HepG2 (cell line): Measurements from ENCODE around the gene TPRG1. TPM values are rescaled to one million over a fixed set of nuclear protein-coding genes. Genes with fewer than 3 reads are reported as not detected.

Experiments used
- ATAC-seq: fragments of 200-7000 bp; cut with Tn5 transposase; 3 replicates; pipeline ENCODE4 v1.9.1; 2020; ENCODE audit warnings: mild to moderate bottlenecking, moderate library complexity
- BruUV-seq: library from RNA; stranded (reverse); fragments of 400-500 nt; replicated peaks from 2 replicates; lab custom pipeline; 2021; lab: Mats Ljungman, UMichigan
- CTCF ChIA-PET: fragments of 300-600 bp; formaldehyde crosslinking; extraction: SDS; loops from one replicate; lab custom pipeline; 2021; ENCODE audit warnings: low total read pairs, inconsistent platforms, low intra/inter-chr PET ratio; lab: Yijun Ruan, JAX
- POLR2A ChIA-PET: fragments of 350-600 bp; sonication (Branson Sonifier 250); formaldehyde crosslinking; loops from one replicate; lab custom pipeline; 2020; ENCODE audit warnings: antibody characterized with exemption, inconsistent platforms; lab: Yijun Ruan, JAX
- DNase-seq: peaks from one replicate; pipeline ENCODE4 v3.0.0-alpha.2; 2015; ENCODE audit warnings: low spot score
- FAIRE-seq: peaks from 3 replicates; lab custom pipeline; 2011; peaks lifted over from hg19 to GRCh38; lab: Jason Lieb, UNC
- H2AFZ ChIP-seq: one replicate; pipeline ENCODE4 v1.6.1; 2011; ENCODE audit warnings: low read length, inconsistent platforms
- H3K27ac ChIP-seq: fragments of 300-600 bp; 3 replicates; pipeline ENCODE4 v1.8.0; 2011; ENCODE audit warnings: mixed run types, mild to moderate bottlenecking, mixed read lengths, low read length, inconsistent platforms; ENCODE audit not compliant: insufficient read depth; ENCODE audit errors: extremely low read length
- H3K27me3 ChIP-seq, 2 experiments: fragments of 200-600 bp in 1 of 2; 2 replicates in 1 of 2; 3 replicates in 1 of 2; pipeline versions ENCODE4 v1.6.0 to v1.8.0; 2011; ENCODE audit warnings: low read length in 2 of 2, mild to moderate bottlenecking in 2 of 2, moderate library complexity in 2 of 2, inconsistent platforms in 1 of 2; ENCODE audit not compliant: insufficient read depth in 2 of 2, control insufficient read depth in 1 of 2
- H3K36me3 ChIP-seq, 2 experiments: fragments of 200-600 bp in 1 of 2; replicated peaks in 1 of 2; 2 replicates in 1 of 2; 3 replicates in 1 of 2; pipeline versions ENCODE4 v1.5.1 to v1.8.0; 2011; ENCODE audit warnings: low read length in 2 of 2, inconsistent platforms in 1 of 2; ENCODE audit not compliant: insufficient read depth in 2 of 2, control insufficient read depth in 1 of 2
- H3K4me1 ChIP-seq: 2 replicates; pipeline ENCODE4 v1.5.1; 2012; ENCODE audit warnings: low read length, inconsistent platforms; ENCODE audit not compliant: insufficient read depth
- H3K4me2 ChIP-seq: 2 replicates; pipeline ENCODE4 v1.6.0; 2011; ENCODE audit warnings: low read depth, low read length, inconsistent platforms
- H3K4me3 ChIP-seq, 3 experiments: fragments of 200-600 bp in 1 of 3; sonication (generic), shearing (Covaris generic) in 1 of 3; replicated peaks in 1 of 3; 2 replicates each; pipeline ENCODE4 v1.5.1; 2011 to 2016; ENCODE audit warnings: low read length in 3 of 3, inconsistent platforms in 2 of 3, low read depth in 2 of 3, mild to moderate bottlenecking in 2 of 3, control low read depth in 1 of 3, mixed read lengths in 1 of 3; ENCODE audit not compliant: insufficient read depth in 1 of 3
- H3K79me2 ChIP-seq: one replicate; pipeline ENCODE4 v1.6.1; 2011; ENCODE audit warnings: low read length, inconsistent platforms; ENCODE audit not compliant: insufficient read depth
- H3K9ac ChIP-seq: 2 replicates; pipeline ENCODE4 v1.6.0; 2011; ENCODE audit warnings: mild to moderate bottlenecking, low read depth, low read length, inconsistent platforms; ENCODE audit not compliant: insufficient read depth
- H3K9me3 ChIP-seq: 2 replicates; pipeline ENCODE4 v1.5.1; 2012; ENCODE audit warnings: mild to moderate bottlenecking, low read length
- H4K20me1 ChIP-seq: 2 replicates; pipeline ENCODE4 v1.6.0; 2011; ENCODE audit warnings: inconsistent platforms, mild to moderate bottlenecking, low read length, moderate library complexity; ENCODE audit not compliant: insufficient read depth
- ARID2 ChIP-seq: sonication (generic); formaldehyde crosslinking; IDR thresholded peaks from 2 replicates; pipeline ENCODE4 v1.8.1; 2022; ENCODE audit warnings: mild to moderate bottlenecking, missing genetic modification reagents, borderline replicate concordance
- CTCF ChIP-seq: sonication (generic); formaldehyde crosslinking; IDR thresholded peaks from 2 replicates; pipeline ENCODE4 v1.5.0; 2020; ENCODE audit warnings: mild to moderate bottlenecking, missing genetic modification reagents, moderate library complexity
- FOXO1 ChIP-seq: sonication (generic); formaldehyde crosslinking; IDR thresholded peaks from 2 replicates; pipeline ENCODE4 v1.4.0; 2020; ENCODE audit warnings: missing genetic modification reagents
- HDAC2 ChIP-seq: sonication (generic); formaldehyde crosslinking; IDR thresholded peaks from 2 replicates; pipeline ENCODE4 v1.4.0; 2020; ENCODE audit warnings: missing genetic modification reagents
- MLXIP ChIP-seq: sonication (generic); formaldehyde crosslinking; IDR thresholded peaks from 2 replicates; pipeline ENCODE4 v1.9.0; 2021; ENCODE audit warnings: missing genetic modification reagents, borderline replicate concordance
- RAD21 ChIP-seq: fragments of 450-650 bp; formaldehyde crosslinking; IDR thresholded peaks from 2 replicates; pipeline ENCODE4 v1.5.0; 2020; ENCODE audit warnings: mild to moderate bottlenecking
- SIX4 ChIP-seq: sonication (generic); formaldehyde crosslinking; IDR thresholded peaks from 2 replicates; pipeline ENCODE4 v1.4.0; 2020; ENCODE audit warnings: missing genetic modification reagents
- SMAD3 ChIP-seq: sonication (generic); formaldehyde crosslinking; IDR thresholded peaks from 2 replicates; pipeline ENCODE4 v1.4.0; 2020; ENCODE audit warnings: missing genetic modification reagents
- STAG1 ChIP-seq: sonication (generic); formaldehyde crosslinking; IDR thresholded peaks from 2 replicates; pipeline ENCODE4 v1.4.0; 2020; ENCODE audit warnings: missing genetic modification reagents
- ZNF124 ChIP-seq: sonication (generic); formaldehyde crosslinking; IDR thresholded peaks from 2 replicates; pipeline ENCODE4 v1.4.0; 2020; ENCODE audit warnings: missing genetic modification reagents
- ZNF546 ChIP-seq: sonication (generic); formaldehyde crosslinking; conservative IDR thresholded peaks from 2 replicates; pipeline ENCODE4 v1.8.1; 2023; ENCODE audit warnings: mild to moderate bottlenecking, missing genetic modification reagents
- WGBS: methylation state at CpG from one replicate; pipeline ENCODE4 v1.1.6; 2017; ENCODE audit warnings: low lambda C conversion rate; 5-methylcytosine and 5-hydroxymethylcytosine counted together
- in situ Hi-C: cut with HindIII; loops from 2 replicates; pipeline ENCODE4 v1.10.0; 2017; ENCODE audit warnings: low pct_unique_long_range_greater_than_20kb; ENCODE audit not compliant: extremely low pct_ligation_motif_present
- intact Hi-C: fragments of 100-400 bp; cut with micrococcal nuclease; formaldehyde crosslinking; loops from one replicate; pipeline ENCODE4 v1.10.0; 2022; ENCODE audit not compliant: unreplicated experiment
- polyA plus RNA-seq, 8 experiments: library from polyadenylated mRNA; depleted of rRNA in 3 of 8; stranded (reverse) in 7 of 8; unstranded in 1 of 8; fragments of >200 nt; fragmentation: Illumina TruSeq in 4 of 8; extraction: Trizol in 4 of 8; gene quantifications; 2 replicates each; pipeline versions ENCODE4 v1.2.1 to v1.2.3, GENCODE V29; 2011 to 2016; ENCODE audit warnings: low read depth in 4 of 8, missing spikeins in 1 of 8, mixed read lengths in 1 of 8; ENCODE audit not compliant: insufficient read depth in 1 of 8
- total RNA-seq, 5 experiments: library from RNA; depleted of rRNA; stranded (reverse); fragments of >200 nt; fragmentation: Illumina TruSeq; extraction: Trizol; gene quantifications; 2 replicates each; pipeline ENCODE4 v1.2.3, GENCODE V29; 2016; ENCODE audit warnings: low read depth in 1 of 5
- TF ChIP-seq, protein P1 (sequence below): IDR thresholded peaks from 2 replicates; pipeline ENCODE4 v1.6.1; 2012; ENCODE audit warnings: inconsistent platforms

Gene TPRG1
- total and polyA plus RNA-seq, 2 of the 13 experiments (the other 11 are each of a cell fraction or from before 2014, with no cell fraction given): 0.17 TPM; not detected in 1

GRCh38 chr3:189269365-189269764, 97.6 kb downstream of the TPRG1 start:
- Histone ChIP-seq H3K27me3 (no peaks in the 10 kb centered on the region), H2AFZ (no peak overlapping the region), H3K4me1 (no peaks in the 10 kb centered on the region), H3K36me3 (no peaks in the 10 kb centered on the region), H3K9ac (no peak overlapping the region), H3K27ac (no peak overlapping the region), H3K9me3 (no peaks in the 10 kb centered on the region), H4K20me1 (no peaks in the 10 kb centered on the region), H3K79me2 (no peaks in the 10 kb centered on the region), H3K4me2 (no peak overlapping the region), H3K4me3 (no peak overlapping the region)
- FAIRE-seq: no peak
- no peak for ATAC-seq
- CTCF ChIA-PET: interaction anchor here (0.7 kb wide), 1 partner anchor 678 kb away, joined by 3 read pairs; no protein-coding TSS in a partner anchor
- in situ Hi-C loops: no loop called here
- no peak for TF ChIP-seq FOXO1
- no peak for TF ChIP-seq SMAD3 (CRISPR knock-in tag)
- TF ChIP-seq, protein P1, sequence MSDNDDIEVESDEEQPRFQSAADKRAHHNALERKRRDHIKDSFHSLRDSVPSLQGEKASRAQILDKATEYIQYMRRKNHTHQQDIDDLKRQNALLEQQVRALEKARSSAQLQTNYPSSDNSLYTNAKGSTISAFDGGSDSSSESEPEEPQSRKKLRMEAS: no peak
- TF ChIP-seq ARID2 (CRISPR knock-in tag): no peak
- BruUV-seq: no TSS peak
- WGBS: 31% methylated on average over 3 of the region's 3 CpGs
- DNase-seq: no peak
- intact Hi-C loops: no loop called here
- POLR2A ChIA-PET: no interaction called here

DNA sequence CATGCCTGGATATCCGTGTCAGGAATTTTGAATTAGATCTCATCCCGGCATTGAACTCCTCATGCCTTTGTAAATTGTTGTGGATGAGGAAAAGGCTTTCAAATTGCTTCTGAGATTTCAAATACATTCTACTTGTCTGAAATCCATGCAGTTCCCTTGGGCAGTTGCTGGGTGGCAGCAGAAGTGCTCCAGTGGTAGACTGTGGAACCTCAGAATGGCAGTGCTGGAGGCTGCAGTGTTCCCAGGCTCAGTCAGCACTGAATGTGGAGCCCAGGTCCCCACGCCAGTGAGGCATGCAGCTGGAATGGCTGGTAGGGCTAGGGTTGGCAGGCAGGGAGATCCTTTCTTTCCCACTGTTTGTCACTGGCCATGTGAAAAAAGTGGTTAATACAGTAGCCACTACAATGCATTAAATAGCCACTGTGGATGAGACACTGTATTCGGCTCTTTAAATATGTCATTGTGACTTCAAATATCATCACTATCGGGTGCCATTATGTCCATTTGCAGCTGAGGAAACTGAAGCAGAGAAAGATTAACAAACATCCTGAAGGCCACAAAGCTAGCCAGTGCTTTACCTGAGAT, 98.6 kb downstream of the TPRG1 start:
- ATAC-seq (peak; percentile 99), DNase-seq (peak; percentile 47), FAIRE-seq (peak; percentile 48)
- H3K27ac ChIP-seq: no peak overlapping the region
- ChIA-PET POLR2A (no interaction called here), CTCF (interaction anchor here (0.7 kb wide), 1 partner anchor 677 kb away, joined by 3 read pairs; no protein-coding TSS in a partner anchor)
- no peak overlapping the region for H3K9ac ChIP-seq
- H2AFZ ChIP-seq: no peak overlapping the region
- no peaks in the 10 kb centered on the region for H4K20me1 ChIP-seq
- in situ Hi-C loops: loop anchor here (5.0 kb wide), 1 partner anchor 677 kb away; no protein-coding TSS in a partner anchor
- no TSS peak for BruUV-seq
- 16% methylated on average over 4 of the region's 5 CpGs for WGBS
- no peaks in the 10 kb centered on the region for H3K36me3 ChIP-seq
- no peaks in the 10 kb centered on the region for H3K27me3 ChIP-seq
- intact Hi-C loops: loop anchor here (1.0 kb wide), 1 partner anchor 678 kb away; no protein-coding TSS in a partner anchor
- no peaks in the 10 kb centered on the region for H3K79me2 ChIP-seq
- H3K4me3 ChIP-seq: no peak overlapping the region
- no peak overlapping the region for H3K4me2 ChIP-seq
- no peaks in the 10 kb centered on the region for H3K9me3 ChIP-seq
- no peaks in the 10 kb centered on the region for H3K4me1 ChIP-seq
- TF ChIP-seq STAG1 (CRISPR knock-in tag) (peak; percentile 74), CTCF (CRISPR knock-in tag) (peak; percentile 71), HDAC2 (CRISPR knock-in tag) (no peak), ZNF124 (CRISPR knock-in tag) (no peak), RAD21 (peak; percentile 45; the same call in 1 of the 2 replicates), ZNF546 (CRISPR knock-in tag) (no peak), MLXIP (CRISPR knock-in tag) (no peak), SIX4 (CRISPR knock-in tag) (no peak)
